Kidney (tissue), 14 donors: ENCODE data around the gene SMYD3. TPM values are rescaled to one million over a fixed set of nuclear protein-coding genes. Genes with fewer than 3 reads are reported as not detected.

ENCODE experiments used
- DNase-seq, 5 donors: peaks; one replicate each; pipeline ENCODE4 v3.0.0-alpha.2; 2013 to 2020
- FAIRE-seq: peaks from 2 replicates; lab custom pipeline; 2012; peaks lifted over from hg19 to GRCh38; lab: Jason Lieb, UNC
- H3K27ac ChIP-seq, 2 donors: one replicate each; pipeline ENCODE4 v1.7.0; 2013; ENCODE audit warnings: low read depth in 2 of 2, low read length in 2 of 2, inconsistent platforms in 1 of 2
- H3K27me3 ChIP-seq: one replicate; pipeline ENCODE4 v1.7.1; 2013; ENCODE audit warnings: low read length, inconsistent platforms; ENCODE audit not compliant: control insufficient read depth, insufficient read depth
- H3K36me3 ChIP-seq, 3 donors: one replicate each; pipeline versions ENCODE4 v1.7.0 to v1.7.1; 2013; ENCODE audit warnings: low read length in 3 of 3, control low read depth in 1 of 3, inconsistent platforms in 1 of 3; ENCODE audit not compliant: insufficient read depth in 3 of 3, control insufficient read depth in 2 of 3
- H3K4me1 ChIP-seq, 3 donors: one replicate each; pipeline versions ENCODE4 v1.7.0 to v1.7.1; 2013; ENCODE audit warnings: low read length in 3 of 3, inconsistent platforms in 1 of 3, low read depth in 1 of 3; ENCODE audit not compliant: control insufficient read depth in 2 of 3, insufficient read depth in 2 of 3
- H3K4me3 ChIP-seq, 3 donors: one replicate each; pipeline versions ENCODE4 v1.7.0 to v1.8.1; 2013; ENCODE audit warnings: low read length in 3 of 3, control low read depth in 1 of 3, inconsistent platforms in 1 of 3
- H3K9ac ChIP-seq, 3 donors: one replicate each; pipeline versions ENCODE4 v1.7.0 to v1.7.1; 2013; ENCODE audit warnings: low read length in 3 of 3, control low read depth in 1 of 3, inconsistent platforms in 1 of 3
- H3K9me3 ChIP-seq, 3 donors: one replicate each; pipeline versions ENCODE4 v1.7.0 to v1.7.1; 2013; ENCODE audit warnings: low read length in 3 of 3, control low read depth in 1 of 3, inconsistent platforms in 1 of 3; ENCODE audit not compliant: control insufficient read depth in 2 of 3, insufficient read depth in 1 of 3
- CTCF ChIP-seq: IDR thresholded peaks from 3 replicates; pipeline ENCODE4 v1.5.1; 2012; ENCODE audit warnings: mild to moderate bottlenecking, moderate library complexity, borderline replicate concordance; ENCODE audit not compliant: insufficient read depth; ENCODE audit errors: extremely low read depth
- intact Hi-C: fragments of 100-400 bp; cut with DNase I; formaldehyde crosslinking; loops from one replicate; pipeline ENCODE4 v1.11.1; 2022
- polyA plus RNA-seq: library from polyadenylated mRNA; stranded (reverse); fragments of 350-450 nt; fragmentation: Illumina TruSeq; extraction: RNeasy Lipid Tissue Mini Kit (QIAGEN cat#74804); gene quantifications from one replicate; pipeline ENCODE4 v1.2.3, GENCODE V29; 2014; ENCODE audit warnings: low read depth, low replicate concordance; ENCODE audit not compliant: insufficient read depth
- total RNA-seq: library from RNA; stranded (reverse); fragmentation: NEBNext Ultra II Directional; extraction: Animal tissue kit (Norgen Biotek cat#: 25700); gene quantifications from one replicate; pipeline ENCODE4 v1.2.1, GENCODE V29; 2021
- donor health status: control.
- donor health status: control.
- donor health status: control.
- donor health status: control.
- donor health status: control.
- donor health status: DM: yes; HTN: yes; CAD: no.
- donor health status: Normal renal cell carcinoma (clear cell type).

The SMYD3 gene
- total and polyA plus RNA-seq, 2 donors from 2014 or later, result 23.3 to 23.9 TPM

GRCh38 chr1:245953876-245954660 lies 553.0 kb downstream of the SMYD3 start:
- TF ChIP-seq CTCF, result no peak
- Histone ChIP-seq H3K4me3 (peak overlapping the region; percentile 26 to 79 (median 52)), H3K9me3 (no peaks in the 10 kb centered on the region), H3K9ac (peak overlapping the region; percentile 19 to 55 (median 33)), H3K36me3 (no peaks in the 10 kb centered on the region), H3K27me3 (no peaks in the 10 kb centered on the region), H3K4me1 (peaks cover 0 to 4% (median 0%) of the 10 kb centered on the region in 3 donors), H3K27ac (peak overlapping the region; percentile 61 to 92)
- DNase-seq (peak in 1 of 5 donors; percentile 18), FAIRE-seq (peak; percentile 76)
- intact Hi-C loops, result no loop called here

DNA sequence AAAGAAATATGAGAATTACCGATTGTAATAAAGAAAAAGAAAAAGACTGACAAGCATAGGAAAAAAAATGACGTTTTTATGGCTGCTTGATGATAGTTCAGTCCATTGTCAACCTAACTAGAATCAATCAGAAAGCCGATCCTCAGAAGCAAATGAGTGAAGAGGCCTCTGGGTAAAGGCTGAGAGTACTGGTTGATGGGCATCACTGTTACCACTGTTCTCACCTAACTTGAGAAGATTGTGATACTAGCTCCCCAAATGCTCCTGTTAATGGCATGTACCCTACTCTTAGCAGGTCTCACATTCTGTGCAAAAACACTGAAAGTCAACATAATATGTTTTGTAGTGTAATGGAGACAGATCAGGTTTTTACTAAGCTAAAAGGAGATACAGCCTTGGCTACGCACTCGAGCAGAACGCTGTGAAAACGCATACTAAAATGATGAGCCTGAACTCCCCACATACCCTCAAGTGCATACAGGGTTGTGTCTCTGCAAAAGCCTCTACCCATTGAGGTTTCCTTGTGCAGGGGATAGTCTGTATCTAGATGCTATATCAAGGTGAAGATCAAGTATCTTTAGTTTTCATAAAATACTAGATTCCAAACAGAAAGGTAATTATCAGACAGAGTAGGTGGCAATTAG lies 554.6 kb downstream of the SMYD3 start:
- FAIRE-seq, result no peak
- H3K27ac ChIP-seq, result peak overlapping the region in 1 of 2 donors; percentile 41
- H3K36me3 ChIP-seq, result no peaks in the 10 kb centered on the region
- H3K27me3 ChIP-seq, result no peaks in the 10 kb centered on the region
- DNase-seq, result peak in 2 of 5 donors; percentile 71 to 86
- H3K9ac ChIP-seq, result no peak overlapping the region
- H3K4me1 ChIP-seq, result peaks cover 0 to 4% (median 0%) of the 10 kb centered on the region in 3 donors
- intact Hi-C loops, result no loop called here
- no peak overlapping the region for H3K4me3 ChIP-seq
- TF ChIP-seq CTCF, result no peak
- no peaks in the 10 kb centered on the region for H3K9me3 ChIP-seq

DNA sequence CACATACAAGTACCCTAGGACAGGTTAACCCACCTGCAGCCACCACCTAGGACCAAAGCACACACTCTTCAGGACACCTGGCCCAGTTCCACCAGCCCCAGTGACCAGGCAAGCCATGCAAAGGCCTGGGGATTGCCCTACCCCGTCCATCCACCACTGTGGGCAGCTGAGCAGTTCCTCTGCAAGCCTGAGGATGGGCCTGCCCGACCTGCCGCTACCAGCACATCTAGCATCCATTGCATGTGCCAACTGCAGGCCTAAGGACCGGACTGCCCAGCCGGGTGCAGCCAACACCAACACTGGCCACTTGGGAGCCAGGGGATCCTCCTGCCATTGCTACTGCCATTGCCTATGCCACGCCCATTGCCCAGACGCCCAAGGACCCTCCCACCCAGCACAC lies 558.3 kb downstream of the SMYD3 start:
- no peak for FAIRE-seq

More for the DNA sequence above, 558.3 kb downstream of the SMYD3 start:
- no peak for TF ChIP-seq CTCF
- no peak overlapping the region for H3K9ac ChIP-seq
- H3K4me3 ChIP-seq, result no peak overlapping the region
- no peaks in the 10 kb centered on the region for H3K36me3 ChIP-seq
- no peak overlapping the region for H3K27ac ChIP-seq
- no peaks in the 10 kb centered on the region for H3K4me1 ChIP-seq
- H3K27me3 ChIP-seq, result no peaks in the 10 kb centered on the region
- intact Hi-C loops, result no loop called here
- no peak for DNase-seq
- peaks cover 0 to 4% (median 0%) of the 10 kb centered on the region in 3 donors for H3K9me3 ChIP-seq
